CD4-positive, alpha-beta memory T cell (primary cell): Measurements from ENCODE around the gene SDHA. TPM values are rescaled to one million over a fixed set of nuclear protein-coding genes. Genes with fewer than 3 reads are reported as not detected.

Source experiments
- CTCF ChIA-PET: fragments of 350-600 bp; sonication (Branson Sonifier 250); formaldehyde crosslinking; loops from one replicate; lab custom pipeline; 2021; ENCODE audit warnings: inconsistent platforms; ENCODE audit not compliant: partially characterized antibody; lab: Charles Lee
- POLR2A ChIA-PET: fragments of 350-600 bp; sonication (Branson Sonifier 250); formaldehyde crosslinking; loops from one replicate; lab custom pipeline; 2021; ENCODE audit not compliant: partially characterized antibody; lab: Charles Lee
- DNase-seq, 5 donors: peaks; one replicate each; pipeline versions ENCODE4 v3.0.0 to v3.0.0-alpha.2; 2020 to 2022; ENCODE audit warnings: mixed read lengths in 1 of 5
- H3K27ac ChIP-seq: one replicate; pipeline ENCODE4 v1.7.0; 2013; ENCODE audit warnings: low read depth, low read length
- H3K27me3 ChIP-seq: 2 replicates; pipeline ENCODE4 v1.7.0; 2013; ENCODE audit warnings: mild to moderate bottlenecking, low read length, moderate library complexity; ENCODE audit not compliant: insufficient read depth
- H3K36me3 ChIP-seq: 2 replicates; pipeline ENCODE4 v1.7.0; 2013; ENCODE audit warnings: mild to moderate bottlenecking, low read length, moderate library complexity; ENCODE audit not compliant: insufficient read depth
- H3K4me1 ChIP-seq: 2 replicates; pipeline ENCODE4 v1.7.0; 2013; ENCODE audit warnings: mild to moderate bottlenecking, low read length, moderate library complexity; ENCODE audit not compliant: insufficient read depth
- H3K4me3 ChIP-seq, 2 donors: one replicate each; pipeline ENCODE4 v1.7.0; 2013; ENCODE audit warnings: low read length in 2 of 2, mild to moderate bottlenecking in 1 of 2
- H3K9me3 ChIP-seq, 2 donors: one replicate each; pipeline ENCODE4 v1.7.0; 2013; ENCODE audit warnings: low read length in 2 of 2, control low read depth in 1 of 2; ENCODE audit not compliant: control insufficient read depth in 1 of 2
- H3K27ac Mint-ChIP-seq, 7 donors: one replicate each; pipeline ENCODE4 v1.8.0; 2020 to 2021; ENCODE audit warnings: mixed read lengths in 7 of 7, mild to moderate bottlenecking in 6 of 7, inconsistent platforms in 3 of 7, moderate library complexity in 3 of 7
- H3K27me3 Mint-ChIP-seq, 2 donors: one replicate each; pipeline ENCODE4 v1.8.0; 2020 to 2021; ENCODE audit warnings: mixed read lengths in 2 of 2
- H3K36me3 Mint-ChIP-seq, 2 donors: one replicate each; pipeline ENCODE4 v1.8.0; 2020 to 2021; ENCODE audit warnings: mixed read lengths in 2 of 2, inconsistent platforms in 1 of 2, mild to moderate bottlenecking in 1 of 2
- H3K4me1 Mint-ChIP-seq, 4 donors: one replicate each; pipeline ENCODE4 v1.8.0; 2020 to 2021; ENCODE audit warnings: mixed read lengths in 4 of 4, mild to moderate bottlenecking in 1 of 4
- H3K4me3 Mint-ChIP-seq, 8 donors: one replicate each; pipeline ENCODE4 v1.8.0; 2020 to 2021; ENCODE audit warnings: mixed read lengths in 8 of 8, mild to moderate bottlenecking in 7 of 8, moderate library complexity in 6 of 8, inconsistent platforms in 3 of 8
- H3K9me3 Mint-ChIP-seq, 8 donors: one replicate each; pipeline ENCODE4 v1.8.0; 2020 to 2021; ENCODE audit warnings: mixed read lengths in 8 of 8, mild to moderate bottlenecking in 5 of 8, inconsistent platforms in 3 of 8, moderate library complexity in 1 of 8
- intact Hi-C: fragments of 100-400 bp; cut with micrococcal nuclease; formaldehyde crosslinking; loops from one replicate; pipeline ENCODE4 v1.15.1; 2023
- polyA plus RNA-seq, 2 donors: library from polyadenylated mRNA; unstranded; fragments of 300-500 nt; fragmentation: Illumina TruSeq; gene quantifications; one replicate each; pipeline ENCODE4 v1.2.3, GENCODE V29; 2021
- total RNA-seq, 2 experiments: library from RNA; stranded (reverse); gene quantifications; one replicate each; pipeline ENCODE4 v1.2.3, GENCODE V29; 2021

SDHA gene
- total and polyA plus RNA-seq, 4 experiments from 2014 or later, result 131 to 240 (median 175) TPM

GRCh38 chr5:305459-305858 is 87.3 kb downstream of the SDHA start:
- peaks cover 0 to 1% (median 0%) of the 10 kb centered on the region in 8 donors for H3K9me3 Mint-ChIP-seq
- Histone ChIP-seq H3K36me3 (peaks cover 35% of the 10 kb centered on the region), H3K27me3 (no peaks in the 10 kb centered on the region), H3K4me1 (no peaks in the 10 kb centered on the region), H3K9me3 (no peaks in the 10 kb centered on the region), H3K4me3 (no peak overlapping the region), H3K27ac (no peak overlapping the region)
- H3K36me3 Mint-ChIP-seq, result peaks cover 22 to 26% of the 10 kb centered on the region in 2 donors
- peaks cover 14 to 23% (median 16%) of the 10 kb centered on the region in 4 donors for H3K4me1 Mint-ChIP-seq
- H3K27me3 Mint-ChIP-seq, result no peaks in the 10 kb centered on the region
- CTCF ChIA-PET, result no interaction called here
- intact Hi-C loops, result no loop called here
- DNase-seq, result no peak
- POLR2A ChIA-PET, result no interaction called here
- H3K4me3 Mint-ChIP-seq, result no peak overlapping the region
- no peak overlapping the region for H3K27ac Mint-ChIP-seq

- intact Hi-C loops, result no loop called here
- no peaks in the 10 kb centered on the region for H3K4me1 ChIP-seq
- H3K36me3 ChIP-seq, result peaks cover 43% of the 10 kb centered on the region
- POLR2A ChIA-PET, result no interaction called here
- Mint-ChIP-seq H3K27me3 (no peaks in the 10 kb centered on the region), H3K4me1 (peaks cover 10 to 18% (median 12%) of the 10 kb centered on the region in 4 donors), H3K27ac (peak overlapping the region in 1 of 7 donors; percentile 42), H3K4me3 (no peak overlapping the region), H3K9me3 (peaks cover 0 to 1% (median 0%) of the 10 kb centered on the region in 8 donors), H3K36me3 (peaks cover 23 to 33% of the 10 kb centered on the region in 2 donors)
- DNase-seq, result no peak
- CTCF ChIA-PET, result no interaction called here
- H3K27ac ChIP-seq, result no peak overlapping the region
- H3K27me3 ChIP-seq, result no peaks in the 10 kb centered on the region
- H3K9me3 ChIP-seq, result no peaks in the 10 kb centered on the region
- H3K4me3 ChIP-seq, result no peak overlapping the region
Observed at GRCh38 chr5:306011-306805, 88.1 kb downstream of the SDHA start.

Other genes starting within 250 kb of the SDHA start
- not detected for gene PLEKHG4B, start 126.2 kb upstream of the SDHA start, total RNA-seq
- not detected for gene PLEKHG4B, start 126.2 kb upstream of the SDHA start, polyA plus RNA-seq
- gene LRRC14B, start 26.8 kb upstream of the SDHA start, total RNA-seq, result not detected
- under 1 TPM in 1 of 2 donors, not detected in 1; 0.15 TPM for gene LRRC14B, start 26.8 kb upstream of the SDHA start, polyA plus RNA-seq
- 1 to 10 TPM; 6.7 to 7.7 TPM for gene CCDC127, start 167 bp upstream of the SDHA start, total RNA-seq
- 1 to 10 TPM; 2.9 to 5.1 TPM for gene CCDC127, start 167 bp upstream of the SDHA start, polyA plus RNA-seq
- 10 to 100 TPM; 86.5 to 95.8 TPM for gene PDCD6, start 53.3 kb downstream of the SDHA start, total RNA-seq
- 100 to 1,000 TPM; 204 to 227 TPM for gene PDCD6, start 53.3 kb downstream of the SDHA start, polyA plus RNA-seq
- 1 to 10 TPM; 1.2 to 2.7 TPM for gene AHRR, start 103.4 kb downstream of the SDHA start, total RNA-seq
- under 1 TPM; 0.23 to 0.32 TPM for gene AHRR, start 103.4 kb downstream of the SDHA start, polyA plus RNA-seq
- gene EXOC3, start 224.9 kb downstream of the SDHA start, total RNA-seq, result 10 to 100 TPM; 83.0 to 96.1 TPM
- gene EXOC3, start 224.9 kb downstream of the SDHA start, polyA plus RNA-seq, result 10 to 100 TPM; 32.0 to 42.8 TPM